Spleen (tissue), 11 donors: ENCODE data around the gene CFLAR. TPM values are rescaled to one million over a fixed set of nuclear protein-coding genes. Genes with fewer than 3 reads are reported as not detected.

Experiments used
- DNase-seq: peaks from one replicate; pipeline ENCODE4 v3.0.0-alpha.2; 2020
- H3K27ac ChIP-seq, 8 donors: fragments of 200-600 bp; sonication (generic) in 7 of 8; 1 replicate in 4 of 8; 2 replicates in 4 of 8; pipeline versions ENCODE4 v1.5.0 to v1.8.0; 2016 to 2021; ENCODE audit warnings: inconsistent platforms in 4 of 8, mild to moderate bottlenecking in 4 of 8, moderate library complexity in 1 of 8
- H3K27me3 ChIP-seq, 7 donors: fragments of 200-600 bp; sonication (generic) in 6 of 7; replicated peaks in 1 of 7; 1 replicate in 4 of 7; 2 replicates in 3 of 7; pipeline versions ENCODE4 v1.5.0 to v1.8.0; 2016 to 2021; ENCODE audit warnings: inconsistent platforms in 3 of 7, mild to moderate bottlenecking in 1 of 7
- H3K36me3 ChIP-seq, 6 donors: fragments of 200-600 bp; sonication (generic) in 5 of 6; 1 replicate in 4 of 6; 2 replicates in 2 of 6; pipeline versions ENCODE4 v1.5.0 to v1.8.0; 2016 to 2021; ENCODE audit warnings: inconsistent platforms in 2 of 6
- H3K4me1 ChIP-seq, 6 donors: fragments of 200-600 bp; sonication (generic) in 5 of 6; 1 replicate in 3 of 6; 2 replicates in 3 of 6; pipeline versions ENCODE4 v1.5.0 to v1.8.0; 2016 to 2021; ENCODE audit warnings: inconsistent platforms in 3 of 6
- H3K4me3 ChIP-seq, 8 donors: fragments of 200-600 bp; sonication (generic) in 7 of 8; 1 replicate in 4 of 8; 2 replicates in 4 of 8; pipeline versions ENCODE4 v1.5.0 to v1.8.0; 2016 to 2021; ENCODE audit warnings: inconsistent platforms in 4 of 8, mild to moderate bottlenecking in 4 of 8, moderate library complexity in 2 of 8
- H3K9me3 ChIP-seq, 8 donors: fragments of 200-600 bp; sonication (generic) in 7 of 8; 1 replicate in 4 of 8; 2 replicates in 4 of 8; pipeline versions ENCODE4 v1.5.0 to v1.8.0; 2016 to 2021; ENCODE audit warnings: inconsistent platforms in 4 of 8
- POLR2A ChIP-seq, 3 donors: fragments of 450-650 bp; IDR thresholded peaks; one replicate each; pipeline ENCODE4 v1.5.1; 2017; ENCODE audit warnings: antibody characterized with exemption in 3 of 3, mild to moderate bottlenecking in 1 of 3
- POLR2AphosphoS5 ChIP-seq, 3 donors: sonication (generic); formaldehyde crosslinking; IDR thresholded peaks; one replicate each; pipeline ENCODE4 v1.5.1; 2017; ENCODE audit warnings: antibody characterized with exemption in 3 of 3
- WGBS, 5 donors: extraction: QIAGEN DNeasy Blood & Tissue Kit in 3 of 5; methylation state at CpG; one replicate each; pipeline versions ENCODE4 v1.1.5 to v1.1.7; 2013 to 2018; 5-methylcytosine and 5-hydroxymethylcytosine counted together
- intact Hi-C: fragments of 100-400 bp; cut with DNase I; formaldehyde crosslinking; loops from one replicate; pipeline ENCODE4 v1.15.0; 2023; ENCODE audit warnings: low total_unique reads
- polyA plus RNA-seq, 3 donors: library from polyadenylated mRNA; stranded (reverse); fragments of 200-250 nt; gene quantifications; one replicate each; pipeline ENCODE4 v1.2.1, GENCODE V29; 2013
- total RNA-seq, 7 donors: library from RNA; depleted of rRNA in 3 of 7; stranded (reverse); fragments of >200 nt in 3 of 7; fragmentation: NEBNext Ultra II Directional in 4 of 7; extraction: Animal tissue kit (Norgen Biotek cat#: 25700) in 4 of 7; gene quantifications; one replicate each; pipeline versions ENCODE4 v1.1.0 to v1.2.1, GENCODE V29; 2016 to 2021
- TF ChIP-seq, protein P1 (sequence below), 11 experiments: fragments of 200-600 bp in 7 of 11; fragments of 450-650 bp in 4 of 11; sonication (generic) in 4 of 11; IDR thresholded peaks in 8 of 11; conservative IDR thresholded peaks in 3 of 11; 1 replicate in 7 of 11; 2 replicates in 4 of 11; pipeline versions ENCODE4 v1.4.0 to v1.8.0; 2016 to 2021; ENCODE audit warnings: antibody characterized with exemption in 11 of 11, inconsistent platforms in 4 of 11, mild to moderate bottlenecking in 1 of 11
- donor health status: healthy with polysubstance abuse.
- donor health status: DM: no; HTN: no; CAD: no; lungs with moderate emphysema.
- donor health status: DM: no; HTN: no; CAD: no.
- donor health status: Bipolar disorder and iron deficiency.
- donor health status: healthy.
- donor health status: DM: no; HTN: no; CAD: no.
- donor health status: DM: yes; HTN: yes; CAD: no.

CFLAR gene
- total and polyA plus RNA-seq, 10 donors: 64.0 to 511 (median 360) TPM

DNA sequence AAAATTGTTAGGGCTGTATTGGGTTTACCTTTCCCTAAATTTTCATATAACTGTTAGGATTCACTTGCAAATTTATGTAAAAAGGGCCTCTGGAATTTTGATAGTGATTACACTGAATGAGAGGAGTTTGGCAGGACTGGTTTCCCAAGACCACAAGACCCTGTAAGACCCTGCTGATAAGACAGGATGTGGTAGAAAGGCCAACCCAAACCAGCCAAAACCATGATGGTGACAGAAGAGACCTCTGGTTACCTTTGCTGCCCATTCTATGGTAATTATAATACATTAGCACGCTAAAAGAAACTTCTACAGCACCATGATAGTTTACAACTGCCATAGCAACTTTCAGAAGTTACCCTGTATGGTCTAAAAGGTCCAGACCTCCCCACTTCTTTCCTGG is 58.7 kb downstream of the CFLAR start:
- H3K36me3 ChIP-seq: no peaks in the 10 kb centered on the region
- peaks cover 0 to 33% (median 14%) of the 10 kb centered on the region in 8 donors for H3K9me3 ChIP-seq
- no peak overlapping the region for H3K27ac ChIP-seq
- H3K4me1 ChIP-seq: peaks cover 4 to 35% (median 24%) of the 10 kb centered on the region in 6 donors
- H3K27me3 ChIP-seq: no peaks in the 10 kb centered on the region
- no peak for DNase-seq
- WGBS, 5 donors: 52 to 58% (median 54%) methylated on average over 1 of the region's 1 CpG
- TF ChIP-seq, protein P1, sequence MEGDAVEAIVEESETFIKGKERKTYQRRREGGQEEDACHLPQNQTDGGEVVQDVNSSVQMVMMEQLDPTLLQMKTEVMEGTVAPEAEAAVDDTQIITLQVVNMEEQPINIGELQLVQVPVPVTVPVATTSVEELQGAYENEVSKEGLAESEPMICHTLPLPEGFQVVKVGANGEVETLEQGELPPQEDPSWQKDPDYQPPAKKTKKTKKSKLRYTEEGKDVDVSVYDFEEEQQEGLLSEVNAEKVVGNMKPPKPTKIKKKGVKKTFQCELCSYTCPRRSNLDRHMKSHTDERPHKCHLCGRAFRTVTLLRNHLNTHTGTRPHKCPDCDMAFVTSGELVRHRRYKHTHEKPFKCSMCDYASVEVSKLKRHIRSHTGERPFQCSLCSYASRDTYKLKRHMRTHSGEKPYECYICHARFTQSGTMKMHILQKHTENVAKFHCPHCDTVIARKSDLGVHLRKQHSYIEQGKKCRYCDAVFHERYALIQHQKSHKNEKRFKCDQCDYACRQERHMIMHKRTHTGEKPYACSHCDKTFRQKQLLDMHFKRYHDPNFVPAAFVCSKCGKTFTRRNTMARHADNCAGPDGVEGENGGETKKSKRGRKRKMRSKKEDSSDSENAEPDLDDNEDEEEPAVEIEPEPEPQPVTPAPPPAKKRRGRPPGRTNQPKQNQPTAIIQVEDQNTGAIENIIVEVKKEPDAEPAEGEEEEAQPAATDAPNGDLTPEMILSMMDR (IDR thresholded peaks at IDR 0.05 in 8 of 11, conservative IDR thresholded peaks at IDR 0.05 in 3 of 11): no peak
- TF ChIP-seq POLR2A (IDR thresholded peaks at IDR 0.05) (no peak), POLR2AphosphoS5 (IDR thresholded peaks at IDR 0.05) (no peak)
- H3K4me3 ChIP-seq: no peak overlapping the region
- intact Hi-C loops: loop anchor here (5.0 kb wide), 1 partner anchor 267 kb away; no protein-coding TSS in a partner anchor

DNA sequence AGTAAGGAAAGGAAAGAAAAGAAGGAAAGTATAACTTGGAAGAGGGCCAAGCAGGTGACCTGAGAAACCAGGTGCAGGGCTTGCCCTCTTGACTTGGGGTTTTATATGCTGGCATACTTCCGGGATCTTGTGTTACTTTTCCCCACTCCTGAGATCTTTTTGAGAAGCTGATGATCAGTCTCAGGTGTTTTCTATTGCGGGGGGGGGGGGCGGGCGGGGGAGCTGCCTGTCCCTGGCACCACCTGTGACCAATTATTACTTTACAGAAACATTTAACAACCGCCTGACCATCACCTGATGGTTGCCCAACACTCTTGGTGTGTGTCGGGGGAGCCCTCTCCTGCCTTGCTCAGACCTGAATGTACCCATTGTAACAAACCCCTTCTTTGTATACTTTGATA is 60.1 kb downstream of the CFLAR start:
- TF ChIP-seq, protein P1 (IDR thresholded peaks at IDR 0.05 in 8 of 11, conservative IDR thresholded peaks at IDR 0.05 in 3 of 11): no peak
- TF ChIP-seq POLR2A (IDR thresholded peaks at IDR 0.05) (no peak), POLR2AphosphoS5 (IDR thresholded peaks at IDR 0.05) (no peak)
- H3K4me1 ChIP-seq: peaks cover 4 to 44% (median 24%) of the 10 kb centered on the region in 6 donors
- H3K36me3 ChIP-seq: no peaks in the 10 kb centered on the region
- intact Hi-C loops: no loop called here
- H3K27me3 ChIP-seq: no peaks in the 10 kb centered on the region
- no peak for DNase-seq
- no peak overlapping the region for H3K27ac ChIP-seq
- WGBS, 5 donors: 62 to 79% (median 74%) methylated on average over 6 of the region's 6 CpGs
- H3K9me3 ChIP-seq: peaks cover 0 to 19% (median 4%) of the 10 kb centered on the region in 8 donors
- H3K4me3 ChIP-seq: no peak overlapping the region

DNA sequence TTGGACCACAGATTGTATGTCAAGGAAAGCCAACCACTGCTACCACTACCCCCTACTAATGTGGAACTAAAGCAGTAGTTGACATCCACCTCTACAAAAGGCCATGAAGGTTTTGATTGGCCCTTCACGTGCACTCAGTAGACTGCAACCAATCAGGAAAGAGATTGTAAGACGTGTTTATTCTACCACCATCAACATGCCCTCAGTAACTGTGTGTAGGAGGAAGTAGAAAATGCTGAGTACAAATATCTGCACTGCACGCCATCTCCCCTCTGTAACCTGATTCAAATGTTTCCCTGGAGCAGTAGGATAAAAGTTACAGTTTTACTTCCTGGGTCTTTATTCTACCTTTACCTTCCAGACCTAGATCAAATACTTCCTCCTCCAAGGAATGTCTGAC is 64.0 kb downstream of the CFLAR start:
- no peaks in the 10 kb centered on the region for H3K9me3 ChIP-seq
- H3K27me3 ChIP-seq: no peaks in the 10 kb centered on the region
- no peaks in the 10 kb centered on the region for H3K36me3 ChIP-seq
- H3K27ac ChIP-seq: peak overlapping the region in 3 of 8 donors; percentile 10 to 55 (median 50)
- 44 to 65% (median 48%) methylated on average over 3 of the region's 3 CpGs for WGBS, 5 donors
- intact Hi-C loops: no loop called here
- DNase-seq: no peak
- H3K4me1 ChIP-seq: peaks cover 4 to 75% (median 41%) of the 10 kb centered on the region in 6 donors
- no peak for TF ChIP-seq POLR2A (IDR thresholded peaks at IDR 0.05)
- no peak overlapping the region for H3K4me3 ChIP-seq

DNA sequence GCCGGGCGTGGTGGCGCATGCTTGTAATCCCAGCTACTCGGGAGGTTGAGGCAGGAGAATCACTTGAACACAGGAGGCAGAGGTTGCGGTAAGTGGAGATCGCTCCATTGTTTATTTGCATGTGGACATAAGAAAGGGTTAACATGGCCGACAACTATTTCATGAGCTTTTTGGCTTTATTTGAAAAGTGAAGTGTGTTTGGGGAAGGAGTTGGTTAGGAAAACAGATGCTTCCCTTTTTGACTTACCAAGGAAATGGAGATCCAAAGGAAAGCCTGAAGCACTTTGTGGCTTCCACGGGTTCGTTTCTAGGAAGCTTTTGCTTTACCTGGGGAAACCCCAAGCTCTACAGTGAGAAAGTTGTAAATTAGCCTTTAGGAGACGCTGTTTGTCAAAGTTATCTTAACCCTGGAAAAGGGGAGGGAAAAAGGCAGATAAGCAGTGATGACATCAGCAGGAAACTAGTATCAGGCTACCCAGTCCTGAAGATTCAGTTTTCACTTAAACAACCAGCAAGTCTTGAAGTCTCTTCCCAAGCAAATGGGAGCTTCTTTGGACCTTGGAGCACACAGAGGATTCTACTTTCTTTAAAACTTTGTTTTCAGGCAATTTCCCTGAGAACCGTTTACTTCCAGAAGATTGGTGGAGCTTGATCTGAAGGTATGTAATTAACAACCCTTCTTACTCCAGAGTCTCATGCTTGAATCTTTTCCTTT is 66.8 kb downstream of the CFLAR start, which contains the start of gene CASP10:
CASP10 (plus strand) TSS at position 492 of the 715 bp plus-strand sequence. CDS start 2,637 bp downstream, outside the sequence.
- DNase-seq: no peak
- intact Hi-C loops: loop anchor here (2.0 kb wide), 1 partner anchor 50 kb away; no protein-coding TSS in a partner anchor

More for the DNA sequence above, 66.8 kb downstream of the CFLAR start, which contains the start of gene CASP10:
- peak within 1 kb of the TSS; percentile 43 to 65 (median 53) for H3K4me3 ChIP-seq
- no peaks in the 10 kb centered on the region for H3K9me3 ChIP-seq
- H3K27ac ChIP-seq: peak within 1 kb of the TSS; percentile 1 to 86 (median 85)
- H3K27me3 ChIP-seq: no peaks in the 10 kb centered on the region
- H3K4me1 ChIP-seq: peaks cover 5 to 75% (median 52%) of the 10 kb centered on the region in 6 donors
- peaks cover 0 to 22% (median 10%) of the 10 kb centered on the region in 6 donors for H3K36me3 ChIP-seq
- TF ChIP-seq POLR2A (IDR thresholded peaks at IDR 0.05) (peak in 1 of 3 donors; percentile 67), POLR2AphosphoS5 (IDR thresholded peaks at IDR 0.05) (peak in 1 of 3 donors; percentile 70)
- TF ChIP-seq, protein P1 (IDR thresholded peaks at IDR 0.05 in 8 of 11, conservative IDR thresholded peaks at IDR 0.05 in 3 of 11): peak; percentile 38 to 81 (median 65)
- 9 to 27% (median 12%) methylated on average over 11 of the region's 11 CpGs for WGBS, 5 donors
